Endodermal cell (in vitro differentiated cells): ENCODE measurements around the gene ZIC3. TPM values are rescaled to one million over a fixed set of nuclear protein-coding genes. Genes with fewer than 3 reads are reported as not detected.

Experiments
- DNase-seq: peaks from one replicate; pipeline ENCODE4 v3.0.0-alpha.2; 2017
- H3K27ac ChIP-seq: 2 replicates; pipeline ENCODE4 v1.5.1; 2013; ENCODE audit warnings: mild to moderate bottlenecking, low read depth, low read length, moderate library complexity
- H3K27me3 ChIP-seq: 2 replicates; pipeline ENCODE4 v1.6.1; 2013; ENCODE audit warnings: mild to moderate bottlenecking, low read length, moderate library complexity; ENCODE audit not compliant: insufficient read depth, control insufficient read depth, poor library complexity, severe bottlenecking
- H3K36me3 ChIP-seq: 2 replicates; pipeline ENCODE4 v1.7.0; 2013; ENCODE audit warnings: mild to moderate bottlenecking, low read length, moderate library complexity; ENCODE audit not compliant: control insufficient read depth, insufficient read depth
- H3K4me1 ChIP-seq: one replicate; pipeline ENCODE4 v1.7.0; 2013; ENCODE audit warnings: low read length; ENCODE audit not compliant: control insufficient read depth, insufficient read depth
- H3K4me3 ChIP-seq: 2 replicates; pipeline ENCODE4 v1.5.1; 2013; ENCODE audit warnings: mild to moderate bottlenecking, low read length, moderate library complexity
- H3K9ac ChIP-seq: 2 replicates; pipeline ENCODE4 v1.6.1; 2013; ENCODE audit warnings: mild to moderate bottlenecking, low read length, moderate library complexity; ENCODE audit not compliant: poor library complexity, severe bottlenecking; ENCODE audit errors: extremely low read depth
- H3K9me3 ChIP-seq: 2 replicates; pipeline ENCODE4 v1.6.1; 2013; ENCODE audit warnings: mild to moderate bottlenecking, low read length, moderate library complexity; ENCODE audit not compliant: control insufficient read depth
- H3K27ac Mint-ChIP-seq: 2 replicates; pipeline ENCODE4 v1.8.0; 2020; ENCODE audit warnings: mixed read lengths
- H3K27me3 Mint-ChIP-seq: 2 replicates; pipeline ENCODE4 v1.8.0; 2021; ENCODE audit warnings: mild to moderate bottlenecking, mixed read lengths; ENCODE audit not compliant: insufficient read depth
- H3K36me3 Mint-ChIP-seq: 2 replicates; pipeline ENCODE4 v1.8.0; 2020; ENCODE audit warnings: low read depth, mixed read lengths
- H3K4me1 Mint-ChIP-seq: 2 replicates; pipeline ENCODE4 v1.8.0; 2020; ENCODE audit warnings: mixed read lengths
- H3K4me3 Mint-ChIP-seq: 2 replicates; pipeline ENCODE4 v1.8.0; 2020; ENCODE audit warnings: mild to moderate bottlenecking, moderate library complexity, mixed read lengths
- H3K9me3 Mint-ChIP-seq: 2 replicates; pipeline ENCODE4 v1.8.0; 2020; ENCODE audit warnings: mild to moderate bottlenecking, mixed read lengths
- CTCF ChIP-seq: fragments of 200-600 bp; sonication (generic); conservative IDR thresholded peaks from 2 replicates; pipeline ENCODE4 v1.5.0; 2021; ENCODE audit warnings: antibody characterized with exemption, mild to moderate bottlenecking
- WGBS, 2 experiments: methylation state at CpG; one replicate each; pipeline versions ENCODE4 v1.1.5 to v1.1.7; 2013; ENCODE audit warnings: missing lambda C conversion rate in 2 of 2, mixed read lengths in 1 of 2; ENCODE audit not compliant: insufficient coverage in 1 of 2, insufficient read length in 1 of 2; 5-methylcytosine and 5-hydroxymethylcytosine counted together
- total RNA-seq, 2 donors: library from RNA; stranded (reverse); fragmentation: NEBNext Ultra II Directional in 1 of 2; extraction: Animal tissue kit (Norgen Biotek cat#: 25700) in 1 of 2; gene quantifications; 2 replicates in 1 of 2; 3 replicates in 1 of 2; pipeline ENCODE4 v1.2.1, GENCODE V29; 2021

Gene ZIC3
- total RNA-seq, 2 donors from 2014 or later: 129 to 130 TPM

DNA sequence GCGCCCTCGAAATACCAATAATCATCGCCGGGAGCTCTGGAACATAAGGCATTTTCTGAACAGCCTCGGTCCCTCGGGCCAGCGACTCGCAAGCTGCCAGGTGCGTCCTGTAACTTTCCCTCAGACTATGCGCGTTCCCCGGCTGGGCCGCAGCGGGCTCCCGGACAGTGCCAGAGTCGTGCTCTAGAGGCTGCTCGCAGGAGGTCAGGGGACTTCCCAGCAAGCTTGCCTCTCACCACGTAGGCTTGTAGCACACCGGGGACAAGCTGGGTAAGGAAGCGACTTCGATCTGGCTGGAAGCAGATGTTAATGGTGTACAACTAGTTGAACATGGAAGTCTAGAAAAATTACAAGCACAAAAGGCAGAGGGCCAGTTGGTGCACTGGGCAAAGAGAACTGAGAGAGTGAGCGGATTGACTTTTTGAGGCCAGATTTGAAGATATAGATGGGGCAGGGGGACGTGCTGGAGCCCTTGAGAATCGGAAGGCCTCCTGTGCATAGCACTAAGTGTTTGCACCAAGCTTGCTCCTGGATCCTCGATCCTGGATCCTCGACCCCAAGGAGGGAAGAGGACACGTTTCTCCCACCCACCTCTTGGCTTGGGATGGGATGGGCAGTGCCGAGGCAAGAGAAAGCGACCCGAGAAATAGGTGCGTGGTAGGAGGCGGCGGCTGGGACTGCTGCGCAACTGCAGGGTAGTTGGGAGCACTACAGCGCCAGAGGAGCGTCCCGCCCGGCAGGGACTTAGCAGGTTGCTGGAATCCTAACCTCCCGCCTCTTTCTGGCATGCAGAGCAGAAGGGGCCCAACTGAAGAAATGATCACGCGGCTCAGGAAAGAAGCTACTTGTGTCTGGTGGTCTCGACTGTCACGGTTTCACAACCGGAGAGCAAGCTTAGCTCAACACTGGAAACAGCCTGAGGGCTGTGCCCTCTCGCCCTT, 19.9 kb upstream of the ZIC3 start:
- H3K4me3 ChIP-seq: no peak overlapping the region
- peaks cover 3% of the 10 kb centered on the region for H3K4me1 ChIP-seq
- Mint-ChIP-seq H3K27me3 (peaks cover 70% of the 10 kb centered on the region), H3K4me1 (peaks cover 4% of the 10 kb centered on the region), H3K36me3 (no peaks in the 10 kb centered on the region), H3K4me3 (no peak overlapping the region), H3K27ac (no peak overlapping the region), H3K9me3 (peaks cover 46% of the 10 kb centered on the region)
- no peaks in the 10 kb centered on the region for H3K36me3 ChIP-seq
- H3K27me3 ChIP-seq: peaks cover 62% of the 10 kb centered on the region
- WGBS, 2 experiments: 56 to 68% methylated on average over 13 to 45 of the region's 45 CpGs
- H3K9me3 ChIP-seq: no peaks in the 10 kb centered on the region
- peak; percentile 72 for DNase-seq
- TF ChIP-seq CTCF: no peak
- no peak overlapping the region for H3K9ac ChIP-seq
- no peak overlapping the region for H3K27ac ChIP-seq

DNA sequence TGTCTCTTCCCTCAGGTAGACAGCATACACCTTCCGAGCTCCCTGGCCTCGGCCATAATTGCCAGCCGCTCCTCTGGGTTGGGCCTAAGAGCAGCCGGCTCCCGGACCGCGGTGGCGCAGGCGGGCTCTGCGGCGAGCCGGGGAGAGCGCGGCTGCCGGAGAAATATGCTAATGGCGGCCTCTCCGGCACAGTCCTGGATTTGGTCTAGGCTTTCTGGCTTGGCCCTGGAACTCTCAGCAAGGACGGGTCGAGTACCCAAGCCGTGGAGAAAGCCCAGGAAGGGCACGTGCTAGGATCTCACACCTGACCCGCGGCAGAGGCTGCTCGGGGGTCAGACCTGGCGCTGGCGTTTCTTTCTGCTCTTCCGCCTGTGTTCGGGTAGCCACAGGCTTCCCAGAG, 18.6 kb upstream of the ZIC3 start:
- peaks cover 3% of the 10 kb centered on the region for H3K4me1 ChIP-seq
- 25 to 36% methylated on average over 4 to 28 of the region's 28 CpGs for WGBS, 2 experiments

DNA sequence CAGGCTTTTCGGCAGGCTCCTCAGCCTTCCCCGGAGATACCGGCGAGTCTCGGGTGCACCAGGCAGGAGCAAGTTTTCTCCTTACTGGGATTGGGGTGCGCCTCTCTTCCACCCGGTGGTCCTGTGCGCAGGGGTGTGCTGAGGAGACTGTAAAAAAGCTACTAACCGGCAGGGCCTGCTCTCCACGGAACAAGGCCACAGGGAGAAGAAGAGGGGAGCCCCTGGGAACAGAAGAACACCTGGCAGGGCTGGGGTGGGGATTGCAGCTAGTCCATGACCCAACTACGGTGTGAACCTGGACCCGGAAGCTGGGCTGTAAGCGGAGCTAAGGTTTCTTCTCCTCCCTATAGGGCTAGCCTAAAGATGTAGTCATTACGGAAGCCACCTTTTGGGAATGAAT, 17.7 kb upstream of the ZIC3 start:
- Histone ChIP-seq H3K4me3 (no peak overlapping the region), H3K9ac (no peak overlapping the region), H3K27ac (peak overlapping the region; percentile 92), H3K9me3 (no peaks in the 10 kb centered on the region), H3K27me3 (peaks cover 62% of the 10 kb centered on the region), H3K36me3 (no peaks in the 10 kb centered on the region), H3K4me1 (peaks cover 3% of the 10 kb centered on the region)
- H3K36me3 Mint-ChIP-seq: no peaks in the 10 kb centered on the region
- peaks cover 4% of the 10 kb centered on the region for H3K4me1 Mint-ChIP-seq
- H3K9me3 Mint-ChIP-seq: peaks cover 57% of the 10 kb centered on the region
- no peak overlapping the region for H3K27ac Mint-ChIP-seq
- peak; percentile 62 for DNase-seq
- H3K4me3 Mint-ChIP-seq: peak overlapping the region; percentile 43
- peaks cover 70% of the 10 kb centered on the region for H3K27me3 Mint-ChIP-seq
- TF ChIP-seq CTCF: no peak
- 0 to 26% methylated on average over 1 to 14 of the region's 14 CpGs for WGBS, 2 experiments

More for the DNA sequence above, 18.6 kb upstream of the ZIC3 start:
- Histone ChIP-seq H3K9ac (no peak overlapping the region), H3K27ac (no peak overlapping the region), H3K4me3 (no peak overlapping the region), H3K9me3 (no peaks in the 10 kb centered on the region), H3K27me3 (peaks cover 62% of the 10 kb centered on the region), H3K36me3 (no peaks in the 10 kb centered on the region)
- H3K36me3 Mint-ChIP-seq: no peaks in the 10 kb centered on the region
- H3K4me1 Mint-ChIP-seq: peaks cover 4% of the 10 kb centered on the region
- H3K27me3 Mint-ChIP-seq: peaks cover 70% of the 10 kb centered on the region
- peak; percentile 70 for DNase-seq
- no peak overlapping the region for H3K27ac Mint-ChIP-seq
- peak overlapping the region; percentile 43 for H3K4me3 Mint-ChIP-seq
- no peak for TF ChIP-seq CTCF
- H3K9me3 Mint-ChIP-seq: peaks cover 52% of the 10 kb centered on the region
